HL-60 (cell line): ENCODE data around the gene SORD.

Experiments used
- DNase-seq, 2 experiments: peaks; one replicate each; pipeline ENCODE4 v3.0.0-alpha.2; 2010 to 2020; ENCODE audit warnings: low read depth in 1 of 2, low spot score in 1 of 2
- H3K27ac ChIP-seq: fragments of 250-450 bp; sonication (Bioruptor Pico); replicated peaks from 2 replicates; pipeline ENCODE4 v1.5.1; 2020; ENCODE audit warnings: mild to moderate bottlenecking, moderate library complexity
- H3K27me3 ChIP-seq: fragments of 250-450 bp; sonication (Bioruptor Pico); 2 replicates; pipeline ENCODE4 v1.5.1; 2021; ENCODE audit warnings: mild to moderate bottlenecking, moderate library complexity; ENCODE audit not compliant: insufficient read depth, poor library complexity, severe bottlenecking
- H3K4me3 ChIP-seq: replicated peaks from 2 replicates; pipeline ENCODE4 v1.5.1; 2011; ENCODE audit warnings: mild to moderate bottlenecking, control low read depth, low read length; ENCODE audit not compliant: insufficient read depth
- CTCF ChIP-seq: IDR thresholded peaks from one replicate; pipeline ENCODE4 v1.5.1; 2011; ENCODE audit warnings: low read length, control low read depth, inconsistent platforms; ENCODE audit not compliant: insufficient read depth
- GABPA ChIP-seq: IDR thresholded peaks from 2 replicates; pipeline ENCODE4 v1.6.1; 2012; ENCODE audit warnings: low read depth
- POLR2AphosphoS5 ChIP-seq: IDR thresholded peaks from 2 replicates; pipeline ENCODE4 v1.6.1; 2012; ENCODE audit warnings: low read depth
- REST ChIP-seq: IDR thresholded peaks from 2 replicates; pipeline ENCODE4 v1.6.1; 2012; ENCODE audit warnings: low read depth; ENCODE audit not compliant: insufficient replicate concordance
- SPI1 ChIP-seq: IDR thresholded peaks from 2 replicates; pipeline ENCODE4 v1.6.1; 2012; ENCODE audit warnings: low read depth, mild to moderate bottlenecking, borderline replicate concordance

Gene SORD

GRCh38 chr15:45112591-45113379 is 89.8 kb downstream of the SORD start:
- Histone ChIP-seq H3K27ac (no peak overlapping the region), H3K4me3 (no peak overlapping the region), H3K27me3 (peaks cover 72% of the 10 kb centered on the region)
- DNase-seq, result no peak
- no peak for TF ChIP-seq REST
- no peak for TF ChIP-seq SPI1
- no peak for TF ChIP-seq CTCF
- no peak for TF ChIP-seq POLR2AphosphoS5
- TF ChIP-seq GABPA, result no peak

- Histone ChIP-seq H3K27me3 (peaks cover 72% of the 10 kb centered on the region), H3K4me3 (no peak overlapping the region), H3K27ac (no peak overlapping the region)
- TF ChIP-seq SPI1 (no peak), REST (no peak), GABPA (no peak), CTCF (no peak), POLR2AphosphoS5 (no peak)
- no peak for DNase-seq
Observed at GRCh38 chr15:45113380-45113990, 90.5 kb downstream of the SORD start.

GRCh38 chr15:45114076-45114750 is 91.2 kb downstream of the SORD start, which contains the start of the genes DUOX2 and DUOXA2:
DUOX2 (minus strand) TSS chr15:45114172; CDS start chr15:45113411, 761 bp downstream.
DUOXA2 (plus strand) TSS chr15:45114326; CDS start chr15:45114606, 280 bp downstream.
- Histone ChIP-seq H3K27ac (no peak within 1 kb of the TSS), H3K4me3 (no peak within 1 kb of the TSS), H3K27me3 (peaks cover 72% of the 10 kb centered on the region)
- DNase-seq, result no peak
- TF ChIP-seq GABPA (no peak), REST (no peak), POLR2AphosphoS5 (no peak), SPI1 (no peak), CTCF (no peak)
